Activated gamma-delta T cell treated with Interleukin-2 at 50 U/mL for 16 hours (primary cell): ENCODE measurements around the gene KIDINS220.

Experiments
- DNase-seq: peaks from one replicate; pipeline ENCODE4 v3.0.0-alpha.2; 2020

KIDINS220 gene

DNA sequence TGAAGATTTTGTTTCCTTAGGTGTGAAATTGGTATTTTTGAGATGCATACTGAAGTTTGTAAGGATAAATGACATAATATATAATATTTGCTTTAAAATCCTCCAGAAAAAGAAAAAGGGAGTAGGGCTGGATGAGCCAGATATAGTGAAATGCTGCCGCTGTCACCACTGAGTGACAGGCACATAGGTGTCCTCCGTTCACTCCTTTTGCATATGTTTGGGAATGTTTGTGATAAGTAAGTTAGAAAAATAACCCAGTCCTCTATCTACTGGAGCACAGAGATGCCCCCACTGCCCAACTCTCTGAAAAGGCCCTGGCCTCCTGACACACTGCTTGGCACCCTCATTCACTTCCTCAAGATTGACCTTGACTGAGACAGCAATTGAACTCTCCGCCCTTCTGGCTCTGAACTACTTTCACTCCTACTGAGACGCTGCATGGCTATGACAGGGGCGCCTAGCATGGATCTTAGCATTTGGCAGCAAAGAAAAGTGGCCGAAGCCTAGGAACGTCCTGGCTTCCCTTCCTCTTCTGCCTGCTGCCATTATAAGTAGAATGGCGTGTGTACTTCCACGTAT is 145.5 kb downstream of the KIDINS220 start:
- no peak for DNase-seq

DNA sequence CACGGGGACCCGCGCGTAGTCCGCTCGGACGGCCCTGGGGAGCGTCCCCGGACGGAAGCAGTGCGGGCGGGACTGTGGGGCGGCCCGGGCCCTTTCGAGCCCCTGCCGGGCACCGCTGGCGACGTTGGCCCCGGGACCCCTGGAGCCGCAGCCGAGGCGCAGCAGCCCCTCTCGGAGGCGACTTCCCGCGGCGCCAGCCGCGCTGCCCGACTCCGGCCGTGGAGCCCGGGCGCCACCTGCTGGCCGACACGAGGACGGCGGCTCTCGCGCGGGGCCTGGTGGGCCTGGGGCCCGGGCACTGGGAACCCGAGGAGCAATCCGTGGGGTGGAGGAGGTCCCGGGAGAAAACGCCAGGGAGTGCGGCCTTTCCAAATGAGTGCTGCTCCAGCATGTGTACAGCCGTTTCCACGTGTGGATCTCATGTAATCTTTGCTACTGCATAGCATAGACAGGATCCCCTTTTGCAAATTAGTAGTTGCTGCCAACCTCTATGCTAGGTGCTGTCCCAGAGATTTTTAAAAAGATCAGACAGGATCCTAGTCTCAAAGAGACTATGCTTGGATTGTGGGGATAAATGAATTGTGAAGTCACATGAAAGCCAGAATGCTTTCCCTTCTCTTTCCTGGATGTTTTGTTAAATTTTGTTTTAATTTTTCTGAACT is 151.6 kb downstream of the KIDINS220 start:
- DNase-seq = peak; percentile 76

DNA sequence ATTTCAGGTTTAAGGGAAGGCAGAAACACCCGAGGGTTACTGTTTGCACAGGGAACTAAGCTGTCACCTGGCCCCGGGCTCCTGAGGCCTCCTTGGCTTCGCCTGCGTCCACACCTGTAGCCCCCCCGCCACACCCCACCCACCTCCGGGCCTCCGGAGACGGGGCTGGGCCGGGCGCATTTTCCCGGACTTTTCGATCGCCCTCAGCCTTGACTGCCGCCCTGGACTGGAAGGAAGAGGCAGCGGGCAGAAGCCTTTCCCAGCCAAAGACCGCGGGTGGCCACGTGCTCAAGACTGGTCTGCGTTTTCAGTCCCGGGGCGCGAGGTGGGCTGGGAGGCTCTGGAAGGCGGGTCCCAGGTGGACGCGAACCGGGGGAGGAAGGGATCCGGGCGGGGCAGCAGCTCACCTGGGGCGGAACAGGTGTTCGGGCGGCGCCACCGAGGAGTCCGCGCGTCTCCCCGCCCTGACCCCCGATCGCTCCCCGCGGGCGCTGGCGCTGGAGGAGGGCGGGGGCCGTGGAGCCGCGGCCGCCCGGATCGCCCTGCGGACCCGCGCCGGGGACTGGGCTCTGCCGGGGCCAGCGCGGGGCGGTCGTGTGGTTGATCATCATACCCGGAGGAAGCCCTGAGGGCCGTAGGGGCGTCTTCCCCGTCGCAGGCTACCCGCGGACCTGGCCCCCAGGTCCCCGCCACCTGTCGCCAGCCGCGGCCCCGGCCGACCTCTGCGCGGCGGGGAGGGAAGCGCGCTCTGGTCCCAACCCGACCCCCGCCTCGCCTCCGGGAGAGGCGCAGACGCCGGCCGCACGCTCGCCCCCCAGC is 152.3 kb downstream of the KIDINS220 start:
- peak; percentile 37 for DNase-seq

DNA sequence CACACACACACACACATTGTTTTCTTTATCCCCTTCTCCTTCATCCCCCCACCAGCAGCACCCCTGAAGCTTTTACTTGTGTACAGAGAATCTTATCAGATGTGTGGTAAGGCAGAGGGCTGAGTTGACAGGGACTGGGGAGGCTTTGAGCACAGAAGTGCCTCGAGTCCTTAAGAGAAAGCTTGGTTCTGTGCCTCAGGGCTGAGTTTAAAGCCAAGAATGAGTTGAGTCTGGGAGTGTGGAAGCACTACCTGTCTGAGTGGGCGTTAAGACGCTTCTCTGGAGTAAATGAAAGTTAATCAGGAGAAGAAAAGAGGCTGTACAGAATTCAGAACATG is 152.9 kb downstream of the KIDINS220 start:
- peak; percentile 40 for DNase-seq

DNA sequence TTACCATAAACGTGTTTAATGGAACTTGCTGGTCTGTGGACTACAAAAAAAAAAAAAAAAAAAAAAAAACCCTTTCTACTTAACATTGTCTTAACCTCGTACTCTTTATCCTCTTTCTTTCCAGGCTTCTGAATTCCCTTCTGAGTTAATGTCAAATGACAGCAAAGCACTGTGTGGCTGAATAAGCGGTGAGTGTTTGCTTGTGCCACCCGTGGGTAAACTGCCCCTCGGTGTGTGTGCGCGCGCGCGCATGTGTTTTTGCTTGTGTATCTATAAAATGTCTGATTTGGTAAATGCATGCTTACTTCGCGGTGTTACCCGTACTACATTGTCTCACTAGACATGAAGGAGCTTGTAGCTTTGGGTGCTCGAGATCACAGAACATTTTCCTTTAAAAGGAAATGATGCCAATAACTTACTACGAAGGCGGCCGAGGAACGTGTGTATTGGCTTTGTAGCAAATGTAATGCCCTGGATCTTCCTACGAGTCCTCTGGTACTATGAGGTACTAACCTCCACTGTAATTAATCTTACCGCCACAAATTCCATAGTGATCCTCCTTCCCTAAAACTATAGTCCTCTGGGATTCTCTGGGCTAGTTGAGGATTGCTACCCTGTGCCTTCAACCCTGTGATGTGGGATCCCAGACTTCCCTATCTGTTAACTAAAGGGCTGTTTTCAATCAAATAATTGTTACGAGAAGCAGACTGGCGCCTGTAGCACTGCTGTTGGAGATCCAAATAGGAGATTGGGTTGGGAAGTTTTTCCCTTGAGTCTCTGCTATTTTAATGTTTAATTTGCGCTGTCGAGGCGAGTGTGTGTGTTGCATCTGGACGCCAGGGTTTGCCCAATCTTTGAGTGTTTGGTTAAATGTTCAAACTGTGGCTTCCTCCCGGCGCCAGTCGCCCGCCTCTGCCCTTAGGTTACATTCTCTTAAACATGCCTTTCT is 154.4 kb downstream of the KIDINS220 start:
- peak; percentile 43 for DNase-seq

DNA sequence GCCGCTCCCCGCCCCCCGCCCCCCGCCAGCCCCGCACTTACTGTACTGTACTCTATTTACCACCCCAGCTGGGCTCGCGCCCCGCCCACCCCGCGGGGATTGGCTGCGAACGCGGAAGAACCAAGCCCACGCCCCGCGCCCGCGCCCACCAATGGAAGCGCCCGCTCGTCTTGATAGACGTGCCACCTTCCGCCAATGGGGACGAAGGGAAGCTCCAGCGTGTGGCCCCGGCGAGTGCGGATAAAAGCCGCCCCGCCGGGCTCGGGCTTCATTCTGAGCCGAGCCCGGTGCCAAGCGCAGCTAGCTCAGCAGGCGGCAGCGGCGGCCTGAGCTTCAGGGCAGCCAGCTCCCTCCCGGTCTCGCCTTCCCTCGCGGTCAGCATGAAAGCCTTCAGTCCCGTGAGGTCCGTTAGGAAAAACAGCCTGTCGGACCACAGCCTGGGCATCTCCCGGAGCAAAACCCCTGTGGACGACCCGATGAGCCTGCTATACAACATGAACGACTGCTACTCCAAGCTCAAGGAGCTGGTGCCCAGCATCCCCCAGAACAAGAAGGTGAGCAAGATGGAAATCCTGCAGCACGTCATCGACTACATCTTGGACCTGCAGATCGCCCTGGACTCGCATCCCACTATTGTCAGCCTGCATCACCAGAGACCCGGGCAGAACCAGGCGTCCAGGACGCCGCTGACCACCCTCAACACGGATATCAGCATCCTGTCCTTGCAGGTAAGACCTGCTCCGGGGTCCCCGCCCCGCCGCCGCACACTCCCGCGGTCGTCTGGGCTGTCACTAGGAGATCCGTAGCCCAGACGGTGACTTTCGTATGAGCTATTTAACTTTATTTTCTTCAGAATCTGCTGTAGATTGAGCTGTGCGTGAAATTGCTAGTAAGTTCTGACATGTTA is 155.4 kb downstream of the KIDINS220 start, which contains the start of gene ID2:
Gene ID2 (plus strand): TSS at position 271 of the 907 bp plus-strand sequence. CDS start 110 bp downstream, at position 381.
- peak; percentile 99 for DNase-seq

DNA sequence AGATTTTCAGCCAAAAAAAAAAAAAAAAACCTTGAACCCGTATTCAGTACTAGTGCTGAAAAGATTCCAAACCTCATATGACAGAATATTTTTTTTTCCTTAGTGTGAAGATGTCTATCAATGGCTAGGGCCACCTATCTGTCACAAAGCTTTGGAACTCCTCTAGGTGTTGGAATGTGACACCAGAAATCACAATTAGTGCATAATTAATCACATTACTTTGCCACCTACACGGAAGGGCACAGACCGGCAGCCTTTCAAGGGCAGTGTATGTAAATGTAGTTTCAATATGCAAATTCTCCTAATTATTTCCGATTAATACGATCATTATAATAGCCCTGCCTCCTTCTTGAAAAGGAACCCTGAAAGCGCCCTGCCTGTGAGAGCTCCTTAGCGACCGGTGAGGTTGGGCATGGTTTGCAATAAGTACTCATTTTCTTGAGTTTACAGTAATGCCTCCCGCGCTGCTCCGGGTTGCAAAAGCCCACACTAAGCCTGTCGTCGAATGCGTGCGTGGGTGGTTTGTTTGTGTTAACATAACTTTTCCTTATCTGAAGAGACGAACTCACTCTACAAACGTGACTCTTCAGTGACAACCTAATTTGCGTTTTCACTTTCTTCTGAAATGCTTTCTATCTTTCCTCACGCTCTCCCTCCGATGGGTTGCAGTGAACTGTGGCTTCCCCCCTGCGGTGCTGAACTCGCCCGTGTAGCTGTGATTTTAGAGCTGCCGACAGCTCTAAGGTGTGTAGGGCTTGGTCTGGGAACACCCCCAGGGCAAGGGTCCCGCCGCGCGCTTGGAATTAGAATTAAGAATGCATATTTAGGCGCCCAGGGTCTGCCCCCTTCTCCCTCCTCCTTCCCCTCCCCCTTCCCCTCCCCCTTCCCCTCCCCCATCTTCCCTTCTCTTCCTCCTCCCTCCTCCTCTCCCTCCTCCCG is 156.3 kb downstream of the KIDINS220 start:
- DNase-seq = peak; percentile 47

DNA sequence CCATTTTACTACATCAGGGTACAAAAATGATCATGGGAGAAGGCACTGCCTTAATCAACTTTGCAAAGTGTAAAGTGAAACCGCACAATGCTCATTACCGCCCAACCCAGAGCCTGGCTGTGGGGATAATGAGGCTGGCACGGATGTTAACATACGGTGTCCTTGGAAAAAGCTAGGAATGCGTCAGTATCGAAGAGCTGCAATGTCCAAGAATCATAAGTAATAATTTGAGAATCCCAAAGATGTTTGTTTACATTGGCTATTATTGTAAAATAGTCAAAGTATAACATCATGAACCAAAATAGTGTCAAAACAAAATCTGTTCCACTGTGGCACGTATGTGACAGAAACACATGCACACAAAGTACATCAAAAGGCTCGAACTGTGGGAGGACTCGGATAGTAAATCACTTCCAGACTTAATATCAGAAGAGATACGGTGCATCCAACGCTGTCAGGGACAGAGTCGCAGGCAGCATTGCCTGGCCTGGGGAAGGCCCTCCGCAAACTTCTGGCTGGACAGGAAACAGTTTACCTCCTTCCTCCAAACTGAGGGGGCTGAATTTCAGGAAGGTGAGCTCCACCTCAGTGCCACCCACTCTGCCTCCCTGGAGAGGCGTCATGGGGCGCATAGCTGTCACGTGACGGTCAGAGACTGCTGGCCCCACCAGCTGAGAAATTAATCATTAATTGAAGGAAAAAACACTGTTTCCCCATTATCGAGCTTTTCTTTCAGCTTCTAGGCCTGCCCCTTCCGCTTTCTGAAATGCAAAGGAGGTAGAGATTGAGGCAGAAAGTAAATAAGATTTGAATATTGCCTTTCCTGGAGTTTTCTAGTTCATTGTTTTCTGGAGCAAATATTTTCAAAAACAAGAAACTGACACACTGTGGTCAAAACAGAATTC is 157.3 kb downstream of the KIDINS220 start:
- no peak for DNase-seq

DNA sequence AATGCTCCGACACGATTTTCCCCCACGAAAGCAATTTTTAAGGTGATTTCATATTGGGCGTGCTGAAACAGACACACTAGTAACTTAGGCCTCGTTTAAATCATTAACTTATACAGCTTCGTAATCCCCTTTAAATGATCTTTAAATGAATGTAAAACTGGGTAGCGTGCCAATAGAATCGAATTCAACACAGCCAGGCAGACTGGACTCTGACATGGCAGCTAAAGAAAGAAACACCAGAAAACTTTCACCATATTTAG is 157.9 kb downstream of the KIDINS220 start:
- DNase-seq = no peak
